HUES48 (cell line): ENCODE data around the gene ZBTB20.

ENCODE experiments used
- H3K27ac ChIP-seq: one replicate; pipeline ENCODE4 v1.7.0; 2013; ENCODE audit warnings: low read depth, low read length, inconsistent platforms
- H3K27me3 ChIP-seq: 2 replicates; pipeline ENCODE4 v1.6.1; 2013; ENCODE audit warnings: mild to moderate bottlenecking, low read length; ENCODE audit not compliant: control insufficient read depth, insufficient read depth
- H3K36me3 ChIP-seq: 2 replicates; pipeline ENCODE4 v1.6.1; 2013; ENCODE audit warnings: low read length; ENCODE audit not compliant: control insufficient read depth, insufficient read depth
- H3K4me1 ChIP-seq: 2 replicates; pipeline ENCODE4 v1.6.1; 2013; ENCODE audit warnings: mild to moderate bottlenecking, low read length; ENCODE audit not compliant: control insufficient read depth, insufficient read depth
- H3K4me3 ChIP-seq: 2 replicates; pipeline ENCODE4 v1.5.1; 2013; ENCODE audit warnings: mild to moderate bottlenecking, low read depth, low read length
- H3K9ac ChIP-seq: 2 replicates; pipeline ENCODE4 v1.6.1; 2013; ENCODE audit warnings: mild to moderate bottlenecking, low read depth, low read length, moderate library complexity
- H3K9me3 ChIP-seq: 2 replicates; pipeline ENCODE4 v1.6.1; 2013; ENCODE audit warnings: low read length; ENCODE audit not compliant: control insufficient read depth, insufficient read depth

Gene ZBTB20

DNA sequence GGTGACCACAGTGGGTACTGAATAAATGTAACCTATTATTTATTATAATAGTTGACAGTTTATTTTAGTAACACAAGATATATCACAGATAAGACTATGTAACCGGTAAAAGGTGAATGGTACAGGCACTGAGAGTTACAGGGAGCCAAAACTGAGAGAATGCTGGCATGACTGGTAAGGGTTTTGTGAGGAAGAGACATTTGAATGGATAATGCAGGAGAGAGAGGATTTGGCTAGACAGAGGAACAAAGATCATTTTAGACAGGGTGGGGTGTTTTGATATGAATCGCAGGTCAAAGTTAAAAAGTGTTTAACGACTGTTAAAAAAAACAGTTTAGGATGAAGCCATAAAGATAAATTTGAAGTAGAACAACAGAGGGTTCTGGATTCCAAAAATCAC, 421.1 kb downstream of the ZBTB20 start:
- Histone ChIP-seq H3K4me3 (no peak overlapping the region), H3K27me3 (no peaks in the 10 kb centered on the region), H3K9ac (no peak overlapping the region), H3K27ac (no peak overlapping the region), H3K9me3 (no peaks in the 10 kb centered on the region), H3K4me1 (no peaks in the 10 kb centered on the region), H3K36me3 (no peaks in the 10 kb centered on the region)

GRCh38 chr3:114722530-114722929, 424.6 kb downstream of the ZBTB20 start:
- no peak overlapping the region for H3K9ac ChIP-seq
- no peaks in the 10 kb centered on the region for H3K9me3 ChIP-seq
- H3K4me3 ChIP-seq: no peak overlapping the region
- H3K27ac ChIP-seq: no peak overlapping the region
- no peaks in the 10 kb centered on the region for H3K4me1 ChIP-seq
- H3K36me3 ChIP-seq: no peaks in the 10 kb centered on the region
- H3K27me3 ChIP-seq: no peaks in the 10 kb centered on the region

DNA sequence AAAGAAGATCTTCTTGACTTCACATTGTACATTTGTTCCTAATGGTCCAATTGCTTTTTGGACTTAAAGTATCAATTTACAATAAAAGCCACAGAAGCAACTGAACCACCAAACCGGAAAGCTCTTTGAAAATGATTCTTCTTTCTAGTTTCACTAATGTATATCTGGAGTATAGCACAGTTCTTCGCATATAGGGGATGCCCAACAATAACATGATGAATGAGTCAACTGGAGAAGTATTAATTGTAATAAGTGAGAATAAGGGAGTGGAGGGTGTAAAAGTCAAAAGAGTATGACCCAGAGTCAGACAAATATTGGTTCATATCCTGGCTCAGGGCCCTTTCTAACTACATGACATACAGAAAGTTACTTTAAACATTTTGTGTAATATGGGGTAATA, 425.2 kb downstream of the ZBTB20 start:
- no peak overlapping the region for H3K9ac ChIP-seq
- no peak overlapping the region for H3K27ac ChIP-seq
- H3K4me1 ChIP-seq: no peaks in the 10 kb centered on the region
- no peaks in the 10 kb centered on the region for H3K36me3 ChIP-seq
- H3K9me3 ChIP-seq: no peaks in the 10 kb centered on the region
- H3K4me3 ChIP-seq: no peak overlapping the region
- H3K27me3 ChIP-seq: no peaks in the 10 kb centered on the region

DNA sequence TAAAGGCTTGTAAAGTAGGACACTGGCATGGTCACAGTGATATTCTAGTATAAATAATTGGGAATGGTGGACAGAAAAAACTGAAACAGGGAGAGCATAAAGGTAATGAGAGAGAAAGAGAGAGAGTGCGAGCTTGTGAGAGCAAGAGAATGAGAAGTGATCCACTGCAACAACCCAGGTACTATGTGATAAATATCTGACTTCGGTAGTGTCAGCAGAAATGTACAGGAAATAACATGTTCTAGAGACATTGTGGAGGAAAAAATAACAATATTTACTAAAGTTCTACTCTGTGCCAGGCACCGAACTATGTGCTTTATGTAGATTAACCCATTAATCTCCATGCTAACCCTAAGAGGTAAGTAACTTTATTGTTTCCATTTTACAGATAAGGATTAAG, 425.9 kb downstream of the ZBTB20 start:
- Histone ChIP-seq H3K4me1 (no peaks in the 10 kb centered on the region), H3K27ac (no peak overlapping the region), H3K9me3 (no peaks in the 10 kb centered on the region), H3K27me3 (no peaks in the 10 kb centered on the region), H3K4me3 (no peak overlapping the region), H3K9ac (no peak overlapping the region), H3K36me3 (no peaks in the 10 kb centered on the region)

DNA sequence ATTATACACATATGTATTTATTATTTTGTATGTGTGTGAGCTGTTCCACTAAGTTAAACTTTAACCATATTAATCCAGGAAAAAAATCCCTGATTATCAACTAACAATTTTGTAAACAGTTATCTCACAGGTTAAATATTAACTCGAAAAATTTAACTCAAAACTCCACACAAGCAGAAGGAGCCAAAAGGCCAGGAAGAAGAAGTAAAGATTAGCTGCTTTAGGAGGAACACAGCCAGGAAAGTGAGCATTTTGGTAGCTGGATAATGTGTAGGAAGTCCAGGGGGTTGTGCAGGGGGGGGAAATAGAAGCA, 428.2 kb downstream of the ZBTB20 start:
- Histone ChIP-seq H3K4me1 (peaks cover 9% of the 10 kb centered on the region), H3K36me3 (no peaks in the 10 kb centered on the region), H3K9me3 (no peaks in the 10 kb centered on the region), H3K9ac (no peak overlapping the region), H3K27me3 (no peaks in the 10 kb centered on the region), H3K4me3 (no peak overlapping the region), H3K27ac (no peak overlapping the region)

DNA sequence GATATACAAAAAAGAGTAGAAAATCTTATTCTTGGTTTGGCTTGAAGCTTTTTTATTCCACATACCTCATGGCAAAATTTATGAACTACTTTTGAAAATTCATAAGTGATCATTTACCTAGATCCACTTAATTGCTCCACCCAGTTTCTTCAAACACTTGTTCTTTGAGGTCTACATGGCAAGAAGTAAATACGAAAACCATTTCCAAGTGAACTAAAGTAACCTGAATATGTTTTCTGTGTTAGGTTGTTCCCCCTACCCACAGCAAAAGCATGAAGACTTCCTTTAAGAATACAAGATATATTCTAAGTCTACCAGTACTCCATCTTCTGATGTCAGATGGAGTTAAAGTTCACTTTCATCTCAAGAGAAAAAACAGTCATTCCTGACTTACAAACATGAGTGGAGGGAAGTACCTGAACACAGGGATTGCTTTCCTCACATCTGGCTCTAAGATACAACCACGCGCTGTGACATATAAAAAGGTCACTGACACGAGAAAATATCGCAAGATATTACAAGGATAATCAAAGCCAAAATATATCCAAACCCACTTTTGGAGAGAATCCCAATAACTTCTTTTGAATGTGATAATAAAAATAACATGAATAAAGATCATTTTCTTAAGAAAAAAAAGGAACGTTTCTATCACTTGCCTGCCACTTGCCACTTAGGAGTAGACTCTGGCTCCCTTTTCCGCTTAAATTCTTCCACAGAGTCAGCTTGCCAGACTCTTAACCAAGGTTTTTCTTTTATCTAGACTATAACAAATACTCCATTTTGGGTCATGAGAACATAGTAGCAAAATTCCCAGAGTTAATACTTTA, 428.8 kb downstream of the ZBTB20 start:
- Histone ChIP-seq H3K9ac (no peak overlapping the region), H3K4me1 (peaks cover 9% of the 10 kb centered on the region), H3K27ac (no peak overlapping the region), H3K27me3 (no peaks in the 10 kb centered on the region), H3K4me3 (no peak overlapping the region), H3K9me3 (no peaks in the 10 kb centered on the region), H3K36me3 (no peaks in the 10 kb centered on the region)

GRCh38 chr3:114716916-114717315, 430.2 kb downstream of the ZBTB20 start:
- Histone ChIP-seq H3K27ac (no peak overlapping the region), H3K36me3 (no peaks in the 10 kb centered on the region), H3K27me3 (no peaks in the 10 kb centered on the region), H3K9ac (no peak overlapping the region), H3K9me3 (no peaks in the 10 kb centered on the region), H3K4me3 (no peak overlapping the region), H3K4me1 (peaks cover 9% of the 10 kb centered on the region)

- no peak overlapping the region for H3K9ac ChIP-seq
- H3K36me3 ChIP-seq: no peaks in the 10 kb centered on the region
- no peaks in the 10 kb centered on the region for H3K9me3 ChIP-seq
- peaks cover 9% of the 10 kb centered on the region for H3K4me1 ChIP-seq
- H3K27me3 ChIP-seq: no peaks in the 10 kb centered on the region
- no peak overlapping the region for H3K4me3 ChIP-seq
- no peak overlapping the region for H3K27ac ChIP-seq
These were observed 431.0 kb downstream of the ZBTB20 start for GRCh38 chr3:114716126-114716525.

DNA sequence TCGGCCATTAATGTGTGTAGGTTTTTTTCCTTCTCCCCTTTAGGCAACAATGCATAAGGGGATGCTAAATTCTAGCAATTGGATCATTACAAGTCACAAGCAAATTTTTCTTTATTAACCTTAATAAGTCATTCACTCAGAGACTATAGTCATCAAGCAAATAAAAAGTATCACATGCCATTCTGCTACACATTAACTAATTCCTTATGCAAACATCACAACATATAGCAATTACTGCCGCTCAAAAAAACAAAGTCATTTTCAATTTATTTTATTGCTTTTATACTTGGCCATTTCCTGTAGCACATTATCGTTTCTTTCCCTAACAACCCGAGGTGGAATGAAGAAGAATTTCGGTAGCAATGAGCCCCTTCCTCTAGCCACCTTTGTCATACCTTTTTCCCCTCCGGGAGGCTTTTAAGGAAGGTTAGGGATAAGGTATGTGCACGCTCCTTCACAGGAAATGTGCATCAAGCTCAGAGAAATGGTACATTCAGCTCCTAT, 432.1 kb downstream of the ZBTB20 start:
- no peaks in the 10 kb centered on the region for H3K9me3 ChIP-seq
- no peak overlapping the region for H3K27ac ChIP-seq
- no peak overlapping the region for H3K4me3 ChIP-seq
- no peaks in the 10 kb centered on the region for H3K27me3 ChIP-seq
- no peak overlapping the region for H3K9ac ChIP-seq
- H3K36me3 ChIP-seq: no peaks in the 10 kb centered on the region
- peaks cover 9% of the 10 kb centered on the region for H3K4me1 ChIP-seq

GRCh38 chr3:114714237-114714636, 432.9 kb downstream of the ZBTB20 start:
- Histone ChIP-seq H3K27ac (no peak overlapping the region), H3K9me3 (no peaks in the 10 kb centered on the region), H3K4me3 (no peak overlapping the region), H3K36me3 (no peaks in the 10 kb centered on the region), H3K27me3 (no peaks in the 10 kb centered on the region), H3K4me1 (peaks cover 9% of the 10 kb centered on the region), H3K9ac (no peak overlapping the region)

DNA sequence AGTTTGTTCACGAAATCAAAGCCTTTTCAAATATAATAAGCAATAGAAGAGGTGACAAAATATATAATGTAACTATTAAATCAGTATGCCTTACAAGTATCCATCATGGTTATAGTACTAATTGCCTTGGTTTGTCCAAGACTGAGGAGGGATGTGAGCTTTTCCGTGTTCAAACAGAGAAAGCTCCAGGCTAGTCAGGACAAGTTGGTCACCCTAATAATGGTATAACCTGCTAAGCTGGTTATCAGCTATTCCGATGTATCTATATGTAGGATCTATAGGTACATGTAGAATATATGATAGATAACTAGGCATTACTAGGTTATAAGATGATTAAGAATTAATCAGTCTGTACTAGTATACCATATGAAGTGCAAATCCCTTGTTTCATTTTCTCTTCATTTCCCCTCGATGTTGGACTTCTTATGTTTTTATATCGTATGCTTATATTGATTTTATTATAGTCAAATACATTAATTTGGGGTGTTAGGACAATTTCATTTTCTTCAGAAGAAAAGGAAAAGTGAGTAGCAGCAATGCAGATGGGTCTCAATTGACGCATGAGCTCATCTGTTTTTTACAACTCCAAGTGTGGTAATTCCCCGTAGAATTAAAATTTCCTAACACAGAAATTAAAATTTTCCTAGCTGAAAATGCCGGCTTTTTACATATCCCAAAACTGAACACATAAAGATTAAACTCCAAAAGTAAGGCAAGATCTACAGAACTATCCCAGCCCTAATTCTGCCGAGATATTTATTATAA, 434.2 kb downstream of the ZBTB20 start:
- Histone ChIP-seq H3K27ac (no peak overlapping the region), H3K9ac (no peak overlapping the region), H3K4me1 (peaks cover 10% of the 10 kb centered on the region), H3K27me3 (no peaks in the 10 kb centered on the region), H3K36me3 (no peaks in the 10 kb centered on the region), H3K9me3 (no peaks in the 10 kb centered on the region), H3K4me3 (no peak overlapping the region)
